K562 (cell line): ENCODE results near the gene LRRC4B. TPM values are rescaled to one million over a fixed set of nuclear protein-coding genes. Genes with fewer than 3 reads are reported as not detected.

Source experiments
- ARID4B ChIP-seq: sonication (generic); formaldehyde crosslinking; IDR thresholded peaks from 2 replicates; pipeline ENCODE4 v1.8.0; 2022; ENCODE audit warnings: mild to moderate bottlenecking, missing genetic modification reagents
- GATAD2A ChIP-seq: fragments of 450-650 bp; IDR thresholded peaks from 2 replicates; pipeline ENCODE4 v1.6.1; 2017
- GATAD2B ChIP-seq: fragments of 450-650 bp; IDR thresholded peaks from 2 replicates; pipeline ENCODE4 v1.6.1; 2017; ENCODE audit warnings: mild to moderate bottlenecking, borderline replicate concordance
- HMBOX1 ChIP-seq: sonication (generic); IDR thresholded peaks from 2 replicates; pipeline ENCODE4 v1.6.1; 2016
- KAT7 ChIP-seq: sonication (generic); formaldehyde crosslinking; IDR thresholded peaks from 2 replicates; pipeline ENCODE4 v1.8.0; 2022; ENCODE audit warnings: missing genetic modification reagents, mild to moderate bottlenecking, borderline replicate concordance
- KAT8 ChIP-seq: fragments of 450-650 bp; IDR thresholded peaks from 2 replicates; pipeline ENCODE4 v1.6.1; 2016; ENCODE audit warnings: low read depth, mild to moderate bottlenecking
- NR2C1 ChIP-seq, 2 experiments: fragments of 450-650 bp; IDR thresholded peaks; 2 replicates each; pipeline ENCODE4 v1.6.1; 2017; ENCODE audit warnings: mild to moderate bottlenecking in 2 of 2, antibody characterized with exemption in 1 of 2, inconsistent platforms in 1 of 2, missing compliant biosample characterization in 1 of 2, missing genetic modification characterization in 1 of 2
- ZFX ChIP-seq: sonication (generic); formaldehyde crosslinking; IDR thresholded peaks from 2 replicates; pipeline ENCODE4 v1.8.0; 2022; ENCODE audit warnings: mild to moderate bottlenecking, missing genetic modification reagents, moderate library complexity
- ZNF274 ChIP-seq: IDR thresholded peaks from 2 replicates; pipeline ENCODE4 v1.6.1; 2011; ENCODE audit warnings: low read depth, mild to moderate bottlenecking, low read length, moderate library complexity, borderline replicate concordance
- ZNF717 ChIP-seq: fragments of 250-450 bp; sonication (Bioruptor Pico); IDR thresholded peaks from 2 replicates; pipeline ENCODE4 v1.5.0; 2021
- polyA plus RNA-seq, 8 experiments: library from polyadenylated mRNA; depleted of rRNA in 4 of 8; stranded (reverse) in 5 of 8; unstranded in 3 of 8; fragments of >200 nt; fragmentation: Nextera tagmentation in 2 of 8; fragmentation: Illumina TruSeq in 1 of 8; extraction: Ambion mirVana in 2 of 8; extraction: Trizol in 1 of 8; gene quantifications; 2 replicates each; pipeline versions ENCODE4 v1.2.1 to v1.2.3, GENCODE V29; 2011 to 2014; ENCODE audit warnings: inconsistent platforms in 1 of 8, missing spikeins in 1 of 8
- total RNA-seq, 7 experiments: library from RNA; depleted of rRNA in 6 of 7; stranded (reverse); fragments of >200 nt in 6 of 7; fragmentation: Illumina TruSeq in 2 of 7; extraction: Trizol in 2 of 7; gene quantifications; 2 replicates each; pipeline versions ENCODE4 v1.2.1 to v1.2.3, GENCODE V29; 2011 to 2021; ENCODE audit warnings: low replicate concordance in 1 of 7

LRRC4B gene
- total and polyA plus RNA-seq, 9 of the 15 experiments (the other 6 are each of a cell fraction or from before 2014, with no cell fraction given): 0.18 to 9.6 (median 2.9) TPM; not detected in 2

GRCh38 chr19:50511069-50511822 is 57.0 kb downstream of the LRRC4B start, which contains the start of gene JOSD2 (continued):
- peak; percentile 45; the same call in 1 of the 2 replicates for TF ChIP-seq ARID4B
- TF ChIP-seq ZNF274: no peak
- TF ChIP-seq GATAD2B: no peak
- no peak for TF ChIP-seq KAT8
- peak; percentile 53; the same call in 1 of the 2 replicates for TF ChIP-seq GATAD2A
- TF ChIP-seq HMBOX1: 0 out of 2 replicates have a peak, but pooled peaks have one; percentile 22
- 0 out of 2 replicates have a peak, but pooled peaks have one; percentile 60 for TF ChIP-seq KAT7
- no peak for TF ChIP-seq NR2C1 (IDR thresholded peaks at IDR 0.05)
- peak; percentile 82 for TF ChIP-seq NR2C1 (tag; IDR thresholded peaks at IDR 0.05)
- TF ChIP-seq ZNF717 (CRISPR knock-in tag): no peak
- peak; percentile 97 for TF ChIP-seq ZFX (CRISPR knock-in tag)
